Effector memory CD8-positive, alpha-beta T cell (primary cell): ENCODE results near the gene FXYD2.
A peak's percentile ranks its signal among the peaks of the same experiment; 100 is the strongest.

Experiments
- ATAC-seq: fragments of 150-1000 bp; cut with Tn5 transposase; replicated peaks from 2 replicates; pipeline ENCODE4 v1.10.0; 2021; ENCODE audit warnings: mild to moderate bottlenecking, moderate library complexity
- DNase-seq, 3 experiments: peaks; one replicate each; pipeline ENCODE4 v3.0.0; 2021
- H3K27ac Mint-ChIP-seq, 2 donors: one replicate each; pipeline ENCODE4 v1.8.0; 2022; ENCODE audit warnings: mild to moderate bottlenecking in 2 of 2, mixed read lengths in 2 of 2, moderate library complexity in 2 of 2
- H3K27me3 Mint-ChIP-seq, 2 donors: one replicate each; pipeline ENCODE4 v1.8.0; 2022; ENCODE audit warnings: mixed read lengths in 2 of 2
- H3K36me3 Mint-ChIP-seq: one replicate; pipeline ENCODE4 v1.8.0; 2022; ENCODE audit warnings: mild to moderate bottlenecking, moderate library complexity, mixed read lengths; ENCODE audit not compliant: insufficient read depth
- H3K4me1 Mint-ChIP-seq, 2 donors: one replicate each; pipeline ENCODE4 v1.8.0; 2022; ENCODE audit warnings: low read depth in 2 of 2, mixed read lengths in 2 of 2
- H3K4me3 Mint-ChIP-seq, 2 donors: one replicate each; pipeline ENCODE4 v1.8.0; 2022; ENCODE audit warnings: mild to moderate bottlenecking in 2 of 2, mixed read lengths in 2 of 2, moderate library complexity in 2 of 2
- H3K9me3 Mint-ChIP-seq, 2 donors: one replicate each; pipeline ENCODE4 v1.8.0; 2022; ENCODE audit warnings: mixed read lengths in 2 of 2

FXYD2 gene

DNA sequence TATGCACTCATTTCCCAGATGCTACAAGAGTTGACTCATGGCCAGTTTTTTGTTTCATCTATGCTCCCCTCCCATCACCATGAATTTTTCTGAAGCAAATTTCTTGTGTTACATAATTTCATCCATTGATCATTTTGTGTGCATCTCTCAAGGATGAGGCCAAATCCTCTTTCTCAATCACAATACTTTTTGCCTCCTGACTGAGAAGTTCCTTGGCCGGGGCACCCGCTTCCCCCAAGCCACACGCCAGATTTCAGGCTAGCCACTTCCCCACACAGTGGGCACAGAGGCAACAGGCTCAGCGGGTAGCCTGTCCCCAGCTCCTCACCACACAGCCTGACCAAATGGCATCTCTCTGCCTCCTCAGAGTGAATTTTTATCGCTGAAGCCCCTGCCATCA lies 17.7 kb downstream of the FXYD2 start:
- ATAC-seq (no peak), DNase-seq (no peak)
- H3K4me1 Mint-ChIP-seq = peaks cover 0 to 2% of the 10 kb centered on the region in 2 donors

GRCh38 chr11:117805045-117805444 lies 19.5 kb downstream of the FXYD2 start:
- DNase-seq = no peak
- H3K27me3 Mint-ChIP-seq = peaks cover 0 to 1% of the 10 kb centered on the region in 2 donors
- H3K9me3 Mint-ChIP-seq = no peaks in the 10 kb centered on the region
- H3K4me3 Mint-ChIP-seq = no peak overlapping the region
- ATAC-seq = no peak
- H3K4me1 Mint-ChIP-seq = no peaks in the 10 kb centered on the region
- H3K27ac Mint-ChIP-seq = no peak overlapping the region
- no peaks in the 10 kb centered on the region for H3K36me3 Mint-ChIP-seq

More for the DNA sequence above, 17.7 kb downstream of the FXYD2 start:
- no peaks in the 10 kb centered on the region for H3K9me3 Mint-ChIP-seq
- H3K36me3 Mint-ChIP-seq = no peaks in the 10 kb centered on the region
- no peak overlapping the region for H3K27ac Mint-ChIP-seq
- H3K4me3 Mint-ChIP-seq = no peak overlapping the region
- peaks cover 0 to 9% of the 10 kb centered on the region in 2 donors for H3K27me3 Mint-ChIP-seq

DNA sequence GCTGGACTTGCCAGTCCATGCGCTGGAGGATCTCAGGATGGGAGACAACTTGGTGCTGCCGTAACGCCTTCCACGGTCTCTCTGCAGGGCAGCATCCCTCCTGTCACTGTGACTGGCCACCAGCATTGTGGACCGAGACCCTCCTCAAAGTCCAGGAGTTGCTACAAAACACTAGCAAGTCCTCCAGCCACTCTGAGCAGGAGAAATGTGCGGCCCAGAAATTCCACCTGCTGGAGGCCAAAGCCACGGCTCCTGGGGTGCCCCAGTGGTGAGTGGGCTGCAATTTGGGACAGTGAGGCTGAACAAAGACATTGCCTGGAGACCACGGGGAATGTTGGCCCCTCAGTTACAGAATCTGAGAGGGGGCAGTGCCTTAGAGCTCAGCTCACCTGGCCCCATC lies 20.6 kb downstream of the FXYD2 start:
- H3K9me3 Mint-ChIP-seq = no peaks in the 10 kb centered on the region
- no peaks in the 10 kb centered on the region for H3K4me1 Mint-ChIP-seq
- DNase-seq = no peak
- H3K36me3 Mint-ChIP-seq = no peaks in the 10 kb centered on the region
- no peak overlapping the region for H3K27ac Mint-ChIP-seq
- no peak for ATAC-seq
- H3K4me3 Mint-ChIP-seq = no peak overlapping the region
- peaks cover 11 to 13% of the 10 kb centered on the region in 2 donors for H3K27me3 Mint-ChIP-seq

- Mint-ChIP-seq H3K27me3 (peaks cover 42 to 48% of the 10 kb centered on the region in 2 donors), H3K4me1 (peaks cover 8 to 9% of the 10 kb centered on the region in 2 donors), H3K36me3 (no peaks in the 10 kb centered on the region), H3K9me3 (no peaks in the 10 kb centered on the region), H3K4me3 (no peak overlapping the region), H3K27ac (no peak overlapping the region)
- DNase-seq (no peak), ATAC-seq (no peak)
These were observed 24.9 kb downstream of the FXYD2 start for GRCh38 chr11:117799634-117800033.

- peaks cover 68 to 74% of the 10 kb centered on the region in 2 donors for H3K27me3 Mint-ChIP-seq
- no peaks in the 10 kb centered on the region for H3K9me3 Mint-ChIP-seq
- peaks cover 8 to 9% of the 10 kb centered on the region in 2 donors for H3K4me1 Mint-ChIP-seq
- peak within 1 kb of the TSS in 1 of 2 donors; percentile 52 for H3K27ac Mint-ChIP-seq
- H3K36me3 Mint-ChIP-seq = no peaks in the 10 kb centered on the region
- peak in 2 of 3 experiments; percentile 29 to 35 for DNase-seq
- H3K4me3 Mint-ChIP-seq = peak within 1 kb of the TSS; percentile 68 to 72
- ATAC-seq = peak; percentile 87
These were observed 27.5 kb downstream of the FXYD2 start, which contains the start of gene DSCAML1 for GRCh38 chr11:117796872-117797529. DSCAML1 (minus strand) TSS chr11:117797216; CDS start chr11:117797079, 137 bp downstream.

- Mint-ChIP-seq H3K4me3 (peak overlapping the region; percentile 56 to 72), H3K4me1 (peaks cover 8 to 9% of the 10 kb centered on the region in 2 donors), H3K27me3 (peaks cover 73 to 80% of the 10 kb centered on the region in 2 donors), H3K27ac (no peak overlapping the region), H3K9me3 (no peaks in the 10 kb centered on the region), H3K36me3 (no peaks in the 10 kb centered on the region)
- no peak for DNase-seq
- no peak for ATAC-seq
These were observed 28.1 kb downstream of the FXYD2 start for GRCh38 chr11:117796456-117796871.

DNA sequence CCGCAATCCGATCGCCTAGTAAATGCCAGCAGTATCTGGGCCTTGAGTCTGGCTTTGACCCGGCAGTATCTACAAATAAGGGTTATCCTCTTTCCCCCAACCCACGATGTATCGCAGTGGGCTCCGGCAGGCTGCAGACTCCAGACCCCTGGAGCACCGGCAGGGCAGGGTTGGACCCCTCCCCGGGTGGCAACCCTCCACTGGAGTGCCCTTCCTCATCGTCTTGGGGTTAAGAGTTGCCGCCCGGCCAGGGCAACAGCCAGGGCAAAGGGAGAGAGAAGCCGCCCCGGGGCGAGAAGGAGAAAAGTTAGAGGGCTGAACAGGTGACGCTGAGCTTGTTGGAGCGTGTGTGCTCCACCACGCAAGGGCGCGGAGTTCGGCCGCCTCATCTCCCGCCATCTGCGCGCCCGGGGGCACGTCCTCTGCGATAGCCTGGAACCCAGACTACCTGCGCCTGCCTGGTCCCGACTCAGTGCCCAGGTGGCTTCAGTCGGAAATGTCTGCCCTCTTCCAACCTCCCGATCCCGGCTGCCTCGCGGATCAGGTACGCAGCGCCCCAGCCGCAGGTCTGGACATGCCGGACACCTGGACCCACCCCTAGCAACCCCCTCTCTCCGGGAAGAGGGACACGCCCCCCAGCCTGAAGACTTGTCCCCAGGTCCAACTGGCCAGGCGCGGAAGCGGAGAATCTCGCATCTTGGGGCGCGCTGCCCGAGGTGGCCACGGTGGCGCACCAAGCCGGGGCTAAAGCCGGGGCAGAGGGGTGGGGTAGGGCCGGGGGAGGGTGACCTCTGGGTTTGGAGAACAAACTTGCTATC lies 28.7 kb downstream of the FXYD2 start:
- ATAC-seq = no peak
- Mint-ChIP-seq H3K4me1 (peaks cover 8 to 9% of the 10 kb centered on the region in 2 donors), H3K9me3 (no peaks in the 10 kb centered on the region), H3K27me3 (peaks cover 77 to 86% of the 10 kb centered on the region in 2 donors), H3K4me3 (peak overlapping the region; percentile 56 to 72), H3K27ac (peak overlapping the region in 1 of 2 donors; percentile 49), H3K36me3 (no peaks in the 10 kb centered on the region)
- DNase-seq = no peak

GRCh38 chr11:117794772-117795629 lies 29.5 kb downstream of the FXYD2 start:
- no peaks in the 10 kb centered on the region for H3K9me3 Mint-ChIP-seq
- H3K4me3 Mint-ChIP-seq = peak overlapping the region; percentile 56 to 72
- peaks cover 81 to 93% of the 10 kb centered on the region in 2 donors for H3K27me3 Mint-ChIP-seq
- no peaks in the 10 kb centered on the region for H3K36me3 Mint-ChIP-seq
- peaks cover 8 to 9% of the 10 kb centered on the region in 2 donors for H3K4me1 Mint-ChIP-seq
- H3K27ac Mint-ChIP-seq = peak overlapping the region in 1 of 2 donors; percentile 49
- DNase-seq (no peak), ATAC-seq (no peak)

DNA sequence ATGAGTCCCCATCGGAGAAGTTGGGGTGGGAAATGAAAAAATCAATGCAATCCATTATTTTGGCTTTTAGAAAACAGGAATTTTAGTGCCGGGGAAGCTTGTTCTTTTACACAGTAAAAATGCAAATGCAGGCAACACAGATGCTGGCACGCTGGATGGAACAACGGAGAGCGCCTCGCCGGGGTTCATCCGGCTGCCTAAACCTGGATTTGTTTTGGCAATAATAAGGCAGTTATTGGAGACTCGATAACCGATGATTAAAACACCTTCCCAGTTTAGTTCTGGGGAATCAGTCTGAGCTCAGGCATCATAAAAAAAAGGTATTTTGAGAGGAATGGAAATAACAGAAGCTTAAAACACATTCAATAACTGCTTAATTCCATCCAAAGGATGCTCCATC lies 30.4 kb downstream of the FXYD2 start:
- no peaks in the 10 kb centered on the region for H3K36me3 Mint-ChIP-seq
- peaks cover 73 to 93% of the 10 kb centered on the region in 2 donors for H3K27me3 Mint-ChIP-seq
- no peak overlapping the region for H3K27ac Mint-ChIP-seq
- ATAC-seq = no peak
- no peak overlapping the region for H3K4me3 Mint-ChIP-seq
- peaks cover 8 to 9% of the 10 kb centered on the region in 2 donors for H3K4me1 Mint-ChIP-seq
- H3K9me3 Mint-ChIP-seq = no peaks in the 10 kb centered on the region
- DNase-seq = no peak

DNA sequence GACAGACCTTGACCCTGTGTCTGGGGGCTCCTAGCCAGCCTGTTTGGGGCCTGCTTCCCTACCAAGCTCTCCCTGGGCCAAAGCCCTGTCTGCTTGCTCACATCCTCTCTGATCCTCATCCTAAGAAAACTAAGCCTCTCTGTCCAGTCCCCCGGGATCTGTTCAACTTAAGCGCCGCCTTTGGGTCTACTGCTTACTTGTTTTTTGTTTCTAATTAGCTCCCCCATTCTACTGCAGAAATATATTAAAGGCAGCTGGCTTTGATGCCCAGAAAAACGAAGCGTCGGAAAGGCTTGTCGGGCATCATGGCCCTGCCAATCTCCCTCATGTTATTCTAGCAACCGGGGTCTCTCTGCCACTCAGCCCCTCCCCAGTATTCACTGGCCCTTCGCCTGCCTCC lies 31.0 kb downstream of the FXYD2 start:
- no peaks in the 10 kb centered on the region for H3K9me3 Mint-ChIP-seq
- peaks cover 71 to 93% of the 10 kb centered on the region in 2 donors for H3K27me3 Mint-ChIP-seq
- ATAC-seq = no peak
- DNase-seq = no peak
- no peak overlapping the region for H3K27ac Mint-ChIP-seq
- H3K4me3 Mint-ChIP-seq = no peak overlapping the region
- H3K36me3 Mint-ChIP-seq = no peaks in the 10 kb centered on the region
- peaks cover 8 to 9% of the 10 kb centered on the region in 2 donors for H3K4me1 Mint-ChIP-seq

- H3K9me3 Mint-ChIP-seq = no peaks in the 10 kb centered on the region
- peaks cover 73 to 93% of the 10 kb centered on the region in 2 donors for H3K27me3 Mint-ChIP-seq
- peaks cover 8 to 9% of the 10 kb centered on the region in 2 donors for H3K4me1 Mint-ChIP-seq
- no peak overlapping the region for H3K4me3 Mint-ChIP-seq
- DNase-seq (no peak), ATAC-seq (no peak)
- no peak overlapping the region for H3K27ac Mint-ChIP-seq
- no peaks in the 10 kb centered on the region for H3K36me3 Mint-ChIP-seq
These were observed 31.6 kb downstream of the FXYD2 start for GRCh38 chr11:117792992-117793391.

DNA sequence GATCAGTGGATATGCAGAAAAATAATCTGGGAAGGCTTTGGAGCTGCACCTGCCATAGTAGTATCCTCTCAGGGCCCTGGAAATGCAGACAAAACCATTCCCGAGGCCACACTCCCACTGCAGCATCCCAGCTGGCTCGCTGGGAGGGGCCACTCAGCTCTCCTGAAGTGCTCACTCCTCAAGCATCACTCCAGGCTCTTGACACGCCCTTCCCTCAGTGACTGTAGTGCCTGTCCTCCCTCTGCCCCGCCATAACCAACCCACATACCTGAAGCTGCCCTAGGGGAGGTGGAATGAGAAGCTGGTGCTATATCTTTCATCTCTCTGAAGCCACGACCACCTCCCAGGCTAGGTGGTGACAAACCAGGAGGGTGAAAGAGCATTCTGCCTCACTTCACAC lies 32.3 kb downstream of the FXYD2 start:
- Mint-ChIP-seq H3K9me3 (no peaks in the 10 kb centered on the region), H3K27ac (no peak overlapping the region), H3K27me3 (peaks cover 74 to 93% of the 10 kb centered on the region in 2 donors), H3K4me1 (peaks cover 3 to 5% of the 10 kb centered on the region in 2 donors), H3K4me3 (no peak overlapping the region), H3K36me3 (no peaks in the 10 kb centered on the region)
- ATAC-seq = no peak
- no peak for DNase-seq

GRCh38 chr11:117790279-117790678 lies 34.3 kb downstream of the FXYD2 start:
- no peak overlapping the region for H3K4me3 Mint-ChIP-seq
- ATAC-seq (no peak), DNase-seq (no peak)
- H3K36me3 Mint-ChIP-seq = no peaks in the 10 kb centered on the region
- H3K27ac Mint-ChIP-seq = no peak overlapping the region
- H3K4me1 Mint-ChIP-seq = peaks cover 0 to 3% of the 10 kb centered on the region in 2 donors
- H3K9me3 Mint-ChIP-seq = no peaks in the 10 kb centered on the region
- H3K27me3 Mint-ChIP-seq = peaks cover 80 to 100% of the 10 kb centered on the region in 2 donors
